Measurements from ENCODE around the gene PALM. TPM values are rescaled to one million over a fixed set of nuclear protein-coding genes. Genes with fewer than 3 reads are reported as not detected.
A peak's percentile ranks its signal among the peaks of the same experiment; 100 is the strongest.

Gene PALM
- total and polyA plus RNA-seq, 4 experiments from 2014 or later, result not detected

DNA sequence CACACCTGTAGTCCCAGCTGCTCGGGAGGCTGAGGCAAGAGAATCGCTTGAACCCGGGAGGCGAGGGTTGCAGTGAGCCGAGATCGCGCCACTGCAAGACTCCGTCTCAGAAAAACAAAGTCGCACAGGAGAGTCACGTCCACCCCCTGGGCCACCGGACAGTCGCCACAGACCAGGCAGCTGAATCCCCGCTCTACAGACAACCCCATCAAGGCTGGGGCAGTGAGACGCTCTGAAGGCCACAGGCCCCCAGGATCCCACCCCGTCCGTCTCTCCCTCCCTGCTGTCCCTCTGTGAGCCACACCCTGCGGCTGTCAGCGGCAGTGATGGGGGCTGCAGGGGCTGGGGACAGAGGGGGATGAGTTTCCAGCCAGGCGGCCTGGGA is 73.1 kb downstream of the PALM start:
- intact Hi-C loops (cut with micrococcal nuclease), result no loop called here
- no peak overlapping the region for H3K27ac ChIP-seq (ENCODE audit: low read depth, low read length)
- no peak overlapping the region for H3K4me3 ChIP-seq (ENCODE audit: low read length in 2 of 2)
- H3K4me1 ChIP-seq (ENCODE audit: insufficient read depth, low read length), result no peaks in the 10 kb centered on the region
- no peak for DNase-seq
- peaks cover 0 to 2% (median 0%) of the 10 kb centered on the region in 8 donors for H3K9me3 Mint-ChIP-seq
- peaks cover 0 to 3% of the 10 kb centered on the region in 2 donors for H3K27me3 Mint-ChIP-seq
- ChIA-PET POLR2A (ENCODE audit: partially characterized antibody) (no interaction called here), CTCF (ENCODE audit: partially characterized antibody) (no interaction called here)
- no peaks in the 10 kb centered on the region for H3K36me3 ChIP-seq (ENCODE audit: insufficient read depth, low read length)
- H3K4me1 Mint-ChIP-seq, result no peaks in the 10 kb centered on the region
- H3K27me3 ChIP-seq (ENCODE audit: insufficient read depth, low read length), result no peaks in the 10 kb centered on the region
- no peak overlapping the region for H3K27ac Mint-ChIP-seq
- no peaks in the 10 kb centered on the region for H3K36me3 Mint-ChIP-seq
- H3K4me3 Mint-ChIP-seq, result no peak overlapping the region
- H3K9me3 ChIP-seq (ENCODE audit: control insufficient read depth in 1 of 2, low read length in 2 of 2), result no peaks in the 10 kb centered on the region

GRCh38 chr19:782185-782877 is 73.6 kb downstream of the PALM start:
- intact Hi-C loops (cut with micrococcal nuclease), result no loop called here
- H3K36me3 Mint-ChIP-seq, result no peaks in the 10 kb centered on the region
- peaks cover 0 to 3% of the 10 kb centered on the region in 2 donors for H3K27me3 Mint-ChIP-seq
- POLR2A ChIA-PET (ENCODE audit: partially characterized antibody), result no interaction called here
- no peak overlapping the region for H3K27ac Mint-ChIP-seq
- Histone ChIP-seq H3K27ac (ENCODE audit: low read depth, low read length) (no peak overlapping the region), H3K36me3 (ENCODE audit: insufficient read depth, low read length) (no peaks in the 10 kb centered on the region), H3K4me3 (ENCODE audit: low read length in 2 of 2) (no peak overlapping the region), H3K9me3 (ENCODE audit: control insufficient read depth in 1 of 2, low read length in 2 of 2) (no peaks in the 10 kb centered on the region), H3K27me3 (ENCODE audit: insufficient read depth, low read length) (no peaks in the 10 kb centered on the region), H3K4me1 (ENCODE audit: insufficient read depth, low read length) (no peaks in the 10 kb centered on the region)
- no peak for DNase-seq
- H3K4me3 Mint-ChIP-seq, result no peak overlapping the region
- H3K9me3 Mint-ChIP-seq, result peaks cover 0 to 2% (median 0%) of the 10 kb centered on the region in 8 donors
- no peaks in the 10 kb centered on the region for H3K4me1 Mint-ChIP-seq
- CTCF ChIA-PET (ENCODE audit: partially characterized antibody), result no interaction called here

GRCh38 chr19:782878-783668 is 74.3 kb downstream of the PALM start:
- no peak overlapping the region for H3K4me3 Mint-ChIP-seq
- H3K4me1 Mint-ChIP-seq, result no peaks in the 10 kb centered on the region
- H3K4me1 ChIP-seq (ENCODE audit: insufficient read depth, low read length), result no peaks in the 10 kb centered on the region
- no peak for DNase-seq
- H3K9me3 Mint-ChIP-seq, result peaks cover 0 to 2% (median 0%) of the 10 kb centered on the region in 8 donors
- H3K36me3 ChIP-seq (ENCODE audit: insufficient read depth, low read length), result no peaks in the 10 kb centered on the region
- H3K27ac Mint-ChIP-seq, result no peak overlapping the region
- ChIA-PET POLR2A (ENCODE audit: partially characterized antibody) (no interaction called here), CTCF (ENCODE audit: partially characterized antibody) (no interaction called here)
- intact Hi-C loops (cut with micrococcal nuclease), result no loop called here
- no peaks in the 10 kb centered on the region for H3K27me3 ChIP-seq (ENCODE audit: insufficient read depth, low read length)
- H3K9me3 ChIP-seq (ENCODE audit: control insufficient read depth in 1 of 2, low read length in 2 of 2), result no peaks in the 10 kb centered on the region
- no peak overlapping the region for H3K27ac ChIP-seq (ENCODE audit: low read depth, low read length)
- no peaks in the 10 kb centered on the region for H3K36me3 Mint-ChIP-seq
- peaks cover 0 to 3% of the 10 kb centered on the region in 2 donors for H3K27me3 Mint-ChIP-seq
- H3K4me3 ChIP-seq (ENCODE audit: low read length in 2 of 2), result no peak overlapping the region

DNA sequence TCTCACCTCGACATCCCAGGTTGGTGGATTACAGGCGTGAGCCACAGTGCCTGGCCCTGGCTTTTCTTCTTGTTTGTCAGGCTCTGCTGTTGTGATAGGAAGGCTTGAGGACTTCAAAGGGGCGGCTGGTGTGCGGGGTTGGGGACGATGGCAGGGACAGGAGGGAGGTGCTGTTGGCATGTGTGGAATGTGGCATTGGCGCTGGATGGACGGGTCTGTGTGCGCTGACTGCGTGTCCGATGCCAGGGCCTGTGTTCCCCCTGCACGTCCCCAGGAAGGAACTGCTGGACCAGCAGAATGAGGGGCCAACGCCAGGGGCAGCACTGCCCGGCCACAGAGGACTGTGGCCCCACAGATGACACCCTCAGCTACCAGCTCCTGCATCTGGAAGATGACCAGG is 75.8 kb downstream of the PALM start:
- DNase-seq, result peak in 1 of 5 donors; percentile 5
- Mint-ChIP-seq H3K27me3 (peaks cover 0 to 3% of the 10 kb centered on the region in 2 donors), H3K4me1 (no peaks in the 10 kb centered on the region), H3K27ac (no peak overlapping the region), H3K9me3 (no peaks in the 10 kb centered on the region), H3K4me3 (no peak overlapping the region), H3K36me3 (no peaks in the 10 kb centered on the region)
- intact Hi-C loops (cut with micrococcal nuclease), result no loop called here
- Histone ChIP-seq H3K9me3 (ENCODE audit: control insufficient read depth in 1 of 2, low read length in 2 of 2) (no peaks in the 10 kb centered on the region), H3K27me3 (ENCODE audit: insufficient read depth, low read length) (no peaks in the 10 kb centered on the region), H3K4me1 (ENCODE audit: insufficient read depth, low read length) (no peaks in the 10 kb centered on the region), H3K36me3 (ENCODE audit: insufficient read depth, low read length) (no peaks in the 10 kb centered on the region), H3K27ac (ENCODE audit: low read depth, low read length) (no peak overlapping the region), H3K4me3 (ENCODE audit: low read length in 2 of 2) (no peak overlapping the region)
- POLR2A ChIA-PET (ENCODE audit: partially characterized antibody), result no interaction called here
- CTCF ChIA-PET (ENCODE audit: partially characterized antibody), result interaction anchor here (1.0 kb wide), 1 partner anchor 14 kb away, joined by 4 read pairs; no protein-coding TSS in a partner anchor

DNA sequence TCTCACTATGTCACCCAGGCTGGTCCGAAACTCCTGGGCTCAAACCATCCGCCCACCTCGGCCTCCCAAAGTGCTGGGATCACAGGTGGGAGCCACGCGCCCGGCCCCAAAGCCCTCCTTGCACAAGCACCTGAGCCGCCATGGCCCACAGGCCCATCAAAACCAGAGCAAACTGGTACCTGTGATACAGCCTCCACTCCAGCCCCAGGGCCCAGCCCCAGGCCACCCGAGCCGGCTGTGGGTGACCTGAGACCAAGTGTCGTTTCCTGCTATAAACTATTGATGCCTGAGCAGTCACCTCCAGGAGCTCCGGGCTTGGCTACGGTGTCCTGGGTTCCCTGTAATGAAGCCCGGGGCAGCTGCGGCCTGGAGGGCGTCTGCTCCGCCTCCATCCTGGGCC is 78.8 kb downstream of the PALM start:
- Histone ChIP-seq H3K27me3 (ENCODE audit: insufficient read depth, low read length) (no peaks in the 10 kb centered on the region), H3K9me3 (ENCODE audit: control insufficient read depth in 1 of 2, low read length in 2 of 2) (no peaks in the 10 kb centered on the region), H3K4me1 (ENCODE audit: insufficient read depth, low read length) (no peaks in the 10 kb centered on the region), H3K27ac (ENCODE audit: low read depth, low read length) (no peak overlapping the region), H3K36me3 (ENCODE audit: insufficient read depth, low read length) (no peaks in the 10 kb centered on the region), H3K4me3 (ENCODE audit: low read length in 2 of 2) (no peak overlapping the region)
- peak in 1 of 5 donors; percentile 23 for DNase-seq
- POLR2A ChIA-PET (ENCODE audit: partially characterized antibody), result no interaction called here
- Mint-ChIP-seq H3K27ac (no peak overlapping the region), H3K4me1 (no peaks in the 10 kb centered on the region), H3K36me3 (no peaks in the 10 kb centered on the region), H3K4me3 (no peak overlapping the region), H3K27me3 (no peaks in the 10 kb centered on the region), H3K9me3 (no peaks in the 10 kb centered on the region)
- CTCF ChIA-PET (ENCODE audit: partially characterized antibody), result interaction anchor here (1.0 kb wide), 1 partner anchor 70 kb away, joined by 3 read pairs; no protein-coding TSS in a partner anchor
- intact Hi-C loops (cut with micrococcal nuclease), result no loop called here

- Mint-ChIP-seq H3K4me3 (peak overlapping the region in 1 of 8 donors; percentile 25), H3K4me1 (no peaks in the 10 kb centered on the region), H3K36me3 (no peaks in the 10 kb centered on the region), H3K27me3 (no peaks in the 10 kb centered on the region), H3K9me3 (no peaks in the 10 kb centered on the region), H3K27ac (peak overlapping the region in 1 of 7 donors; percentile 57)
- DNase-seq, result no peak
- no peaks in the 10 kb centered on the region for H3K27me3 ChIP-seq (ENCODE audit: insufficient read depth, low read length)
- ChIA-PET CTCF (ENCODE audit: partially characterized antibody) (no interaction called here), POLR2A (ENCODE audit: partially characterized antibody) (no interaction called here)
- H3K36me3 ChIP-seq (ENCODE audit: insufficient read depth, low read length), result no peaks in the 10 kb centered on the region
- H3K4me1 ChIP-seq (ENCODE audit: insufficient read depth, low read length), result no peaks in the 10 kb centered on the region
- H3K4me3 ChIP-seq (ENCODE audit: low read length in 2 of 2), result no peak overlapping the region
- no peaks in the 10 kb centered on the region for H3K9me3 ChIP-seq (ENCODE audit: control insufficient read depth in 1 of 2, low read length in 2 of 2)
- intact Hi-C loops (cut with micrococcal nuclease), result no loop called here
- H3K27ac ChIP-seq (ENCODE audit: low read depth, low read length), result no peak overlapping the region
These were observed 79.9 kb downstream of the PALM start for GRCh38 chr19:788686-788982.

DNA sequence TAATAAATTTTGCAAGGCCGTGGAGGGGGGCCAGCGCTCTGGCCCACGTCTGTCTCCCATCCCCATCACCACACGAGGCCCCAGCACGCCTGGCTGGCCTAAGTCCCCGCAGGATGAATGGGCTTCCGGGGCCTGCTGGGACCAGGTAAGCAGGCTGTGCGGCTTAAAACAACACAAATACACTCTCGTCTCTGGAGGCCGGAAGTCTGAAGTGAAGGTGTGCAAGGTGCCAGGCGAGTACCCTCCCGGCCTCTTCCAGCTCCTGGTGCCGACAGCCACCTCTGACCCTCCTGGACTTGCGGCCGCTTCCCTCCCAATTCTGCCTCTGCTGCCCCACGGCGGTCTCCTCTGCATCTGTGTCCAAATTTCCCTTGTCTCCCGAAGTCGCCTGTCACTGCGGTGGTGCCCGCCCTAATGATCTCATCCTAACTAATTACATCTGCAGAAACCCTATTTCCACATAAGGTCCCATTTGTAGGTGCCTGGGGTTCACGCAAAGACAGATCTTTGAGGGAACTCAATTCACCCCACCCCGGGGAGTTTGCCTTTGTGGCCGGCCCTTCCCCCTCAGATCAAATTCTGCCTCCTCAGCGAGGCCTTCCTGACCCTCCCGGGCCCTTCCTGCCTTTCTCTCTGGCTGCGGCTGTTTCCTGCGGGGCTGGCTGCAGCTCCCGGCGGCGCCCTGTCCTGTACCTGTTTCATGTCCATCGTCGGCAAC is 80.4 kb downstream of the PALM start:
- Histone ChIP-seq H3K4me1 (ENCODE audit: insufficient read depth, low read length) (no peaks in the 10 kb centered on the region), H3K9me3 (ENCODE audit: control insufficient read depth in 1 of 2, low read length in 2 of 2) (no peaks in the 10 kb centered on the region), H3K27ac (ENCODE audit: low read depth, low read length) (no peak overlapping the region), H3K27me3 (ENCODE audit: insufficient read depth, low read length) (no peaks in the 10 kb centered on the region), H3K4me3 (ENCODE audit: low read length in 2 of 2) (no peak overlapping the region), H3K36me3 (ENCODE audit: insufficient read depth, low read length) (no peaks in the 10 kb centered on the region)
- no peaks in the 10 kb centered on the region for H3K36me3 Mint-ChIP-seq
- H3K4me1 Mint-ChIP-seq, result no peaks in the 10 kb centered on the region
- H3K27ac Mint-ChIP-seq, result peak overlapping the region in 1 of 7 donors; percentile 57
- ChIA-PET CTCF (ENCODE audit: partially characterized antibody) (no interaction called here), POLR2A (ENCODE audit: partially characterized antibody) (no interaction called here)
- H3K4me3 Mint-ChIP-seq, result peak overlapping the region in 1 of 8 donors; percentile 25
- peak in 1 of 5 donors; percentile 31 for DNase-seq
- intact Hi-C loops (cut with micrococcal nuclease), result no loop called here
- H3K27me3 Mint-ChIP-seq, result no peaks in the 10 kb centered on the region
- no peaks in the 10 kb centered on the region for H3K9me3 Mint-ChIP-seq
